ENCODE measurements around the gene SURF6. TPM values are rescaled to one million over a fixed set of nuclear protein-coding genes. Genes with fewer than 3 reads are reported as not detected.

The SURF6 gene
- total RNA-seq, 1 experiment from 2014 or later, result 16.1 TPM

DNA sequence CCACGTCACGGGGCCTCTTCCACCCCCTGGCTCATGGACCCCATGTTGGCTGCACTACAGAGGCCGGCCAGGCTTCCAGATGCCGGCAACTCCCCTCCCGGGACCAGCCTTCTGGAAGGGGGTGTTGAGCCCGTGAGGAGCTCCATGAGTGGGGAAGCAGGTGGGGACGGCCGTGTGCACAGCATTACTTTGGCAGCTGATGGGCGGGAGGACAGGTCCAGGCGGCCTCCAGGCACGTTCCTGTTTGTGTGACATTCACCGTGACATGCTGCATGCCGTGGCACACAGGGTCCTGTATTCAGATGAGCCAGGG is 31.9 kb downstream of the SURF6 start:
- DNase-seq (ENCODE audit: low read depth, low spot score) (no peak), ATAC-seq (no peak)
- H3K36me3 ChIP-seq (ENCODE audit: control insufficient read depth, insufficient read depth, low read length), result no peaks in the 10 kb centered on the region
- H3K4me3 ChIP-seq (ENCODE audit: low read depth in 2 of 2, low read length in 2 of 2), result no peak overlapping the region
- in situ Hi-C loops (cut with HindIII; ENCODE audit: low pct_unique_long_range_greater_than_20kb, low sequenced_read_pairs), result no loop called here
- ChIA-PET POLR2A (no interaction called here), CTCF (no interaction called here)
- H3K27ac ChIP-seq (ENCODE audit: low read length), result no peak overlapping the region
- BruUV-seq (replicated peaks), result no TSS peak
- H3K4me1 ChIP-seq (ENCODE audit: control insufficient read depth, insufficient read depth, low read length), result no peaks in the 10 kb centered on the region
- intact Hi-C loops (cut with micrococcal nuclease; ENCODE audit: unreplicated experiment), result no loop called here
- TF ChIP-seq TCF7L2 (IDR thresholded peaks at IDR 0.05; ENCODE audit: low read depth, low read length) (no peak), REST (IDR thresholded peaks at IDR 0.05; ENCODE audit: insufficient read depth in 1 of 2, low read depth in 2 of 2, low read length in 1 of 2) (no peak), CTCF (IDR thresholded peaks at IDR 0.05) (no peak), SIN3A (IDR thresholded peaks at IDR 0.05; ENCODE audit: borderline replicate concordance, insufficient read depth, low read depth, low read length) (no peak), POLR2AphosphoS5 (IDR thresholded peaks at IDR 0.05; ENCODE audit: low read depth, low read length) (no peak)
- H3K9me3 ChIP-seq (ENCODE audit: control insufficient read depth, insufficient read depth, low read depth, low read length), result no peaks in the 10 kb centered on the region
- H3K27me3 ChIP-seq (ENCODE audit: control insufficient read depth, insufficient read depth, low read length), result no peaks in the 10 kb centered on the region

GRCh38 chr9:133303266-133304157 is 32.5 kb downstream of the SURF6 start:
- intact Hi-C loops (cut with micrococcal nuclease; ENCODE audit: unreplicated experiment) (no loop called here), in situ Hi-C loops (cut with HindIII; ENCODE audit: low pct_unique_long_range_greater_than_20kb, low sequenced_read_pairs) (no loop called here)
- no peaks in the 10 kb centered on the region for H3K36me3 ChIP-seq (ENCODE audit: control insufficient read depth, insufficient read depth, low read length)
- no peaks in the 10 kb centered on the region for H3K4me1 ChIP-seq (ENCODE audit: control insufficient read depth, insufficient read depth, low read length)
- DNase-seq (ENCODE audit: low read depth, low spot score) (no peak), ATAC-seq (no peak)
- H3K27me3 ChIP-seq (ENCODE audit: control insufficient read depth, insufficient read depth, low read length), result no peaks in the 10 kb centered on the region
- POLR2A ChIA-PET, result no interaction called here
- H3K4me3 ChIP-seq (ENCODE audit: low read depth in 2 of 2, low read length in 2 of 2), result no peak overlapping the region
- no peak overlapping the region for H3K27ac ChIP-seq (ENCODE audit: low read length)
- TF ChIP-seq SIN3A (IDR thresholded peaks at IDR 0.05; ENCODE audit: borderline replicate concordance, insufficient read depth, low read depth, low read length), result no peak
- TF ChIP-seq TCF7L2 (IDR thresholded peaks at IDR 0.05; ENCODE audit: low read depth, low read length), result no peak
- TF ChIP-seq CTCF (IDR thresholded peaks at IDR 0.05), result no peak
- TF ChIP-seq REST (IDR thresholded peaks at IDR 0.05; ENCODE audit: insufficient read depth in 1 of 2, low read depth in 2 of 2, low read length in 1 of 2), result no peak
- TF ChIP-seq POLR2AphosphoS5 (IDR thresholded peaks at IDR 0.05; ENCODE audit: low read depth, low read length), result no peak
- BruUV-seq (replicated peaks), result no TSS peak
- H3K9me3 ChIP-seq (ENCODE audit: control insufficient read depth, insufficient read depth, low read depth, low read length), result no peaks in the 10 kb centered on the region
- CTCF ChIA-PET, result no interaction called here
